ENCODE measurements around the gene NCS1. TPM values are rescaled to one million over a fixed set of nuclear protein-coding genes. Genes with fewer than 3 reads are reported as not detected.

The NCS1 gene
- total and polyA plus RNA-seq, 9 of the 15 experiments (the other 6 are each of a cell fraction or from before 2014, with no cell fraction given): 0.28 to 27.0 (median 9.6) TPM

DNA sequence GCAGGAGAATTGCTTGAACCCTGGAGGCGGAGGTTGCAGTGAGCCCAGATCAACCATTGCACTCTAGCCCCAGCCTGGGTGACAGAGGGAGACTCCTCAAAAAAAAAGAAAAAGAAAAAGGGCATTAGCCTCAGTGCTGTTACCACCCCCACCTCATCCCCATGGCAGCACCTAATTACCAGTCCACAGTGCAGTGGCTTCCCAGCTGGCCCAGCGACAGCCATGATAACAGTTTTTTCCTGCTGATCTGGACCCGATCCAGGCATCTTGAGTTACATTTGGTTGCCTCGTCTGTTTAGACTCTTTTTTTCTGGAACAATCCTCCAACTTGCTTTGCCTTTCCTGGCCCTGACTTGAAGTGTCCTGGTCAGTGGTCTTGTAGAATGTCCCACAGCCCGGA is 24.4 kb downstream of the NCS1 start:
- BruUV-seq (replicated peaks): no TSS peak
- Histone ChIP-seq H4K20me1 (replicated peaks; ENCODE audit: control insufficient read depth, insufficient read depth, low read length) (peaks cover 32% of the 10 kb centered on the region), H3K4me2 (ENCODE audit: insufficient read depth, low read length) (peak overlapping the region; percentile 27; the same call in 1 of the 2 replicates), H3K4me3 (no peak overlapping the region), H3K27me3 (ENCODE audit: control insufficient read depth in 2 of 2, insufficient read depth in 2 of 2, low read length in 2 of 2) (no peaks in the 10 kb centered on the region), H3K9ac (ENCODE audit: insufficient read depth in 1 of 2, low read depth in 2 of 2, low read length in 2 of 2) (peak overlapping the region in 1 of 2 experiments; percentile 10; a peak in 1 of 4 replicates), H3K9me1 (ENCODE audit: control insufficient read depth, insufficient read depth, low read length) (peaks cover 7% of the 10 kb centered on the region), H3K79me2 (ENCODE audit: control insufficient read depth, insufficient read depth, low read length) (peaks cover 4% of the 10 kb centered on the region; the same call in 2 of the 3 replicates), H3K36me3 (ENCODE audit: control insufficient read depth, insufficient read depth, low read length) (no peaks in the 10 kb centered on the region), H3K27ac (ENCODE audit: extremely low read depth, low read depth, low read length) (no peak overlapping the region), H3K4me1 (replicated peaks in 1 of 2; ENCODE audit: control insufficient read depth in 2 of 2, insufficient read depth in 2 of 2, low read length in 2 of 2) (peaks cover 14 to 66% of the 10 kb centered on the region in 2 experiments), H2AFZ (ENCODE audit: low read depth, low read length) (0 out of 2 replicates have a peak overlapping the region, but pooled peaks have one; percentile 28), H3K9me3 (replicated peaks; ENCODE audit: control insufficient read depth, insufficient read depth, low read depth, low read length) (no peaks in the 10 kb centered on the region)
- ChIA-PET POLR2A (interaction anchor here (0.5 to 0.7 kb wide), 2 partner anchors 31 to 54 kb away, joined by 3 read pairs; no protein-coding TSS in a partner anchor), CTCF (ENCODE audit: low intra/inter-chr PET ratio) (no interaction called here)
- WGBS (ENCODE audit: insufficient coverage, low coverage, missing lambda C conversion rate): 14% methylated on average over 5 of the region's 5 CpGs
- ATAC-seq (peak; percentile 65), FAIRE-seq (peak; percentile 58), DNase-seq (ENCODE audit: extremely low read depth in 1 of 4, low spot score in 3 of 4) (peak in 2 of 4 experiments; percentile 54 to 55)
- intact Hi-C loops (cut with micrococcal nuclease): no loop called here
- TF ChIP-seq SMARCA5 (IDR thresholded peaks at IDR 0.05) (no peak), CBFA2T3 (IDR thresholded peaks at IDR 0.05) (0 out of 2 replicates have a peak, but pooled peaks have one; percentile 12), NFIC (IDR thresholded peaks at IDR 0.05) (peak; percentile 81), LEF1 (IDR thresholded peaks at IDR 0.05) (no peak), ARID1B (IDR thresholded peaks at IDR 0.05) (peak; percentile 30; the same call in 1 of the 2 replicates), RCOR1 (IDR thresholded peaks at IDR 0.05; ENCODE audit: borderline replicate concordance in 1 of 2, low read depth in 2 of 2, low read length in 2 of 2) (0 out of 4 replicates have a peak, but pooled peaks of 1 of the 2 experiments have one; percentile 5), ZNF384 (IDR thresholded peaks at IDR 0.05; ENCODE audit: low read depth, low read length) (peak; percentile 49; the same call in 1 of the 2 replicates), STAT5A (IDR thresholded peaks at IDR 0.05; ENCODE audit: borderline replicate concordance, low read length) (0 out of 2 replicates have a peak, but pooled peaks have one; percentile 13), YY1 (IDR thresholded peaks at IDR 0.05; ENCODE audit: borderline replicate concordance in 1 of 3, control insufficient read depth in 1 of 3, extremely low read depth in 1 of 3, insufficient read depth in 3 of 3, insufficient read length in 1 of 3, insufficient replicate concordance in 2 of 3, low read depth in 1 of 3, low read length in 2 of 3) (peak in 1 of 3 experiments; percentile 38)
- TF ChIP-seq, protein P1, sequence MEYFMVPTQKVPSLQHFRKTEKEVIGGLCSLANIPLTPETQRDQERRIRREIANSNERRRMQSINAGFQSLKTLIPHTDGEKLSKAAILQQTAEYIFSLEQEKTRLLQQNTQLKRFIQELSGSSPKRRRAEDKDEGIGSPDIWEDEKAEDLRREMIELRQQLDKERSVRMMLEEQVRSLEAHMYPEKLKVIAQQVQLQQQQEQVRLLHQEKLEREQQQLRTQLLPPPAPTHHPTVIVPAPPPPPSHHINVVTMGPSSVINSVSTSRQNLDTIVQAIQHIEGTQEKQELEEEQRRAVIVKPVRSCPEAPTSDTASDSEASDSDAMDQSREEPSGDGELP (CRISPR knock-in tag; IDR thresholded peaks at IDR 0.05; ENCODE audit: borderline replicate concordance): peak; percentile 92
- in situ Hi-C loops (cut with MboI): no loop called here

Measured in K562 (cell line).